AG04449 (cell line): ENCODE data around the gene FARSA.

Experiments
- CTCF ChIA-PET: fragments of 350-600 bp; formaldehyde crosslinking; extraction: SDS; loops from one replicate; lab custom pipeline; 2021; ENCODE audit warnings: antibody characterized with exemption; lab: Yijun Ruan, JAX
- POLR2A ChIA-PET: fragments of 400-600, 350-600 bp; formaldehyde crosslinking; extraction: SDS; loops from one replicate; lab custom pipeline; 2020; ENCODE audit warnings: antibody characterized with exemption, inconsistent platforms; lab: Yijun Ruan, JAX
- DNase-seq: peaks from one replicate; pipeline ENCODE4 v3.0.0-alpha.2; 2010; ENCODE audit warnings: low read depth, low spot score
- H3K4me3 ChIP-seq: 2 replicates; pipeline ENCODE4 v1.5.1; 2011; ENCODE audit warnings: low read depth, mild to moderate bottlenecking, control low read depth, low read length
- CTCF ChIP-seq: IDR thresholded peaks from one replicate; pipeline ENCODE4 v1.5.1; 2011; ENCODE audit warnings: mild to moderate bottlenecking, moderate library complexity, low read length, control low read depth, inconsistent platforms; ENCODE audit not compliant: insufficient read depth; ENCODE audit errors: missing control alignments

FARSA gene

GRCh38 chr19:12937927-12938778 is 4.6 kb upstream of the FARSA start, which contains the start of gene CALR:
Gene CALR, plus strand, starts transcription at chr19:12938609. Its CDS starts 71 bp downstream, at chr19:12938680.
- TF ChIP-seq CTCF: no peak
- H3K4me3 ChIP-seq: peak within 1 kb of the TSS; percentile 90
- DNase-seq: peak; percentile 94
- ChIA-PET POLR2A (interaction anchor here (0.7 to 0.9 kb wide), 2 partner anchors 8 to 15 kb away, joined by 3 read pairs; no protein-coding TSS in a partner anchor), CTCF (interaction anchor here (1.0 to 1.3 kb wide), 3 partner anchors 28 to 155 kb away, joined by 3 to 5 read pairs (median 4); no protein-coding TSS in a partner anchor)

GRCh38 chr19:12937093-12937926 is 3.8 kb upstream of the FARSA start:
- peak overlapping the region; percentile 70 for H3K4me3 ChIP-seq
- DNase-seq: no peak
- ChIA-PET POLR2A (interaction anchor here (0.7 to 0.9 kb wide), 2 partner anchors 9 to 16 kb away, joined by 3 read pairs; no protein-coding TSS in a partner anchor), CTCF (interaction anchor here (1.0 to 1.3 kb wide), 3 partner anchors 29 to 156 kb away, joined by 3 to 5 read pairs (median 4); no protein-coding TSS in a partner anchor)
- no peak for TF ChIP-seq CTCF

GRCh38 chr19:12936582-12936981 is 3.1 kb upstream of the FARSA start:
- H3K4me3 ChIP-seq: no peak overlapping the region
- ChIA-PET POLR2A (no interaction called here), CTCF (interaction anchor here (1.2 kb wide), 1 partner anchor 28 kb away, joined by 3 read pairs; no protein-coding TSS in a partner anchor)
- no peak for TF ChIP-seq CTCF
- DNase-seq: no peak

- POLR2A ChIA-PET: no interaction called here
- TF ChIP-seq CTCF: no peak
- DNase-seq: no peak
- CTCF ChIA-PET: interaction anchor here (1.2 kb wide), 1 partner anchor 30 kb away, joined by 3 read pairs; no protein-coding TSS in a partner anchor
- H3K4me3 ChIP-seq: no peak overlapping the region
These were observed 1.6 kb upstream of the FARSA start for GRCh38 chr19:12935071-12935470.

GRCh38 chr19:12932392-12933286 is 872 bp downstream of the FARSA start:
- CTCF ChIA-PET: interaction anchor here (1.0 to 4.1 kb wide), 5 partner anchors 10 to 161 kb away, joined by 3 to 20 read pairs (median 6); no protein-coding TSS in a partner anchor
- DNase-seq: no peak

More at GRCh38 chr19:12932392-12933286, 872 bp downstream of the FARSA start:
- POLR2A ChIA-PET: interaction anchor here (0.8 to 1.3 kb wide), 6 partner anchors 12 to 220 kb away, joined by 3 to 7 read pairs (median 4); partner anchors contain the start of gene SYCE2
- H3K4me3 ChIP-seq: peak overlapping the region; percentile 96
- no peak for TF ChIP-seq CTCF
